HG03432 (cell line): ENCODE measurements around the gene CPNE9.

Experiments
- ATAC-seq: cut with Tn5 transposase; IDR thresholded peaks from one replicate; pipeline ENCODE4 v1.9.1; 2021; ENCODE audit warnings: mild to moderate bottlenecking, moderate library complexity; ENCODE audit not compliant: unreplicated experiment

CPNE9 gene

DNA sequence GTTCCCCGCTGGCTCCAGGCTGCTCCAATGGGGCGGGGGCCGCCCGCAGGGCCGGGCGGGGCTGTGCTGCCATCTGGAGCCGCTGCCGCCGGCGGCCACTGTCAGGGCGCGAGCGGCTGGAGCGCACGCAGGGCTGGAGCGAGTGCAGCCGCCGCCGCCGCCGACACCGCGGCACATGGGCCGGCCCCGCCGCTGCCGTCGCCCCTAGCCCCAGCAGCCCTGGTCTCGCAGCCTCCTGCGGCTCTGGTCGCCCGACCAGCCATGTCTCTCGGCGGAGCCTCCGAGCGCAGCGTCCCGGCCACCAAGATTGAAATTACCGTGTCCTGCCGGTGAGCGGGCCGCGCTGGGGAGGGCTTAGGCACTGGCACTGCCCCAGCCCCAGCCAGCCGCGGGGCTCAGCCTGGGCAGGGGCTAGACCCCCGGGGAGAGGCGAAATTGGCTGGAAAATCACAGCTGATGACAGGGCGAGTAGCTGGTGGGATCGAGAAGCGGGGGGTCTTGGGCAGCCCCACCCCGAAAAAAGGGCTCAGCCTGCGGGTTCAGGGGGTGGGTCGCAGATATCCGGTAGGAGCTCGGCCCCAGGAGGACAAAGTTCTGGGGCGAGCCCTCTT is at the start of gene CPNE9:
Gene CPNE9 (plus strand): TSS at position 98 of the 611 bp plus-strand sequence. CDS start 164 bp downstream, at position 262.
- no peak for ATAC-seq

- ATAC-seq: no peak
Measured at GRCh38 chr3:9659849-9660248, 43.8 kb upstream of the CPNE9 start.

DNA sequence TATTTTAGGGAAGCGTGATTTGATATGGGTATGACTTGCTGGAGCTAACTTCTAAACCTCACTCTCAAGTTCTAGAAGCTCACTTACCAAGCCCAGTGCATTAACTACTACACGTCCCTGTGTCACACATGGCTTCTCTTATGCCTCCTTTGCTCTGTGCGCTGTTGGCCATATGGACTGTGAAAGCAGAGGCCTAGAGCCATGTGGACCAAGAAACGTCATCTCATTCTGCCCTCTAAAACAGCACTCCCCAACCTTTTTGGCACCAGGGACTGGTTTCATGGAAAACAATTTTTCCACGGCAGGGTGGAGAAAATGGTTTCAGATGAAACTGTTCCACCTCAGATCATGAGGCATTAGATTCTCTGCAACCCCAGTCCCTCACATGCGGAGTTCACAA is 42.7 kb upstream of the CPNE9 start:
- no peak for ATAC-seq

DNA sequence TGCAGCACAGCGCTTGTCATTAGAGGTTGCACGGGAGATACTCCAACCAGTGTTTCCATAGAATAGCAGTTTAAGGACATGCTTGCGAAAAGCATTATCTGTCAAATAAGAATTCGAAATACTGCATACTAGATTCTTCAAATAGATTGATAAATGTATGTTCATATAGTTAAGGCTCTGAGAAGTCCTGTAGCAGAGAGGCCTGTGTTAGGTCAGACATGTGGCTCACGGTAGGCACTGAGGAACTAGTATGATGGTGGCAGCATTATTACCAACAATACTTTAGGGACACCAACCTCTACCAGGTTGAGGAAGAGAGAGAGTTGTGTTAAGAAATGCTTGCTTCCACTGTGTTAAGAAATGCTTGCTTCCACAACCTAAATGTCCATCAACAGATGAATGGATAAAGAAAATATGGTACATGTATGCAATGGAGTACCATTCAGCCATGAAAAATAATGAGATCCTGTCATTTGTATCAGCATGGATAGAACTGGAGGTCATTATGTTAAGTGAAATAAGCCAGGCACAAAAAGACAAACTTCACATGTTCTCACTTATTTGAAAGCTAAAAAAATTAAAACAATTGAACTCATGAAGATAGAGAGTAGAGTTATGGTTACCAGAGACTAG is 39.4 kb upstream of the CPNE9 start:
- ATAC-seq: no peak

DNA sequence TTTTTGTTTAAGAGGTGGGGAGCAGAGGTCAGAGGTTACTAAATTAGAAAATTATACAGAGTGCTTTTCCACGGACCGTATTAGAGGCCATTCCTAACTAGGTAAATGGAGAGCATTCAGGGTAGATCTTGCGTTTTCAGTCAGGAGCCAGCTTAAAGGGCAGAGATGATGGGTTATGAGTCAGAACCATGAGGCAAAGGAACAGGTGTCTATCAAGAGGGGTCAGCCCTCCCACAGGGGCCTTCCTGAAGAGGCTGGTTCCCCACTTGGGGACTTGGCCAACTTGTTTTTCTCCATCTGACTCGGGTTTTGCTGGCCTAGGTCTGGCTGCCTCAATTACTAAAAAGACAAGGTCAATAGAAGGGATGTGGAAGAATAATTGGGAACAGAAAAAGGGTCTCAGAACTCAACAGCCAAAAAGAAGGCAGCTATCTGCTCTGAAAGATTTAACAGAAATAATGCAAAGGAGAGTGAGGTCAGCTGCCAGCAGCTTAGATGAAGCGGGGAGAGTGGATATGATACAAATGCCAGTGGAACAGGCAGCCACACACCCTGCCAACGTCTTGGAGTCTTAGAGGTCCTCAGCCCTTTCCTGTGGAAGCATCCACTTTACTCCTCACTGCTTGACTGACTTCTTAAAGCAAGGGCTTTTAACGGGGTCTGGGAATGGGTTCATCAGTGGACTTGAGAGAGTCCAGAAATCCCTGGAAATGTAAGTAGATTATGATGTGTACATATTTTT is 36.8 kb upstream of the CPNE9 start:
- no peak for ATAC-seq

GRCh38 chr3:9669277-9669676 is 34.4 kb upstream of the CPNE9 start:
- no peak for ATAC-seq

DNA sequence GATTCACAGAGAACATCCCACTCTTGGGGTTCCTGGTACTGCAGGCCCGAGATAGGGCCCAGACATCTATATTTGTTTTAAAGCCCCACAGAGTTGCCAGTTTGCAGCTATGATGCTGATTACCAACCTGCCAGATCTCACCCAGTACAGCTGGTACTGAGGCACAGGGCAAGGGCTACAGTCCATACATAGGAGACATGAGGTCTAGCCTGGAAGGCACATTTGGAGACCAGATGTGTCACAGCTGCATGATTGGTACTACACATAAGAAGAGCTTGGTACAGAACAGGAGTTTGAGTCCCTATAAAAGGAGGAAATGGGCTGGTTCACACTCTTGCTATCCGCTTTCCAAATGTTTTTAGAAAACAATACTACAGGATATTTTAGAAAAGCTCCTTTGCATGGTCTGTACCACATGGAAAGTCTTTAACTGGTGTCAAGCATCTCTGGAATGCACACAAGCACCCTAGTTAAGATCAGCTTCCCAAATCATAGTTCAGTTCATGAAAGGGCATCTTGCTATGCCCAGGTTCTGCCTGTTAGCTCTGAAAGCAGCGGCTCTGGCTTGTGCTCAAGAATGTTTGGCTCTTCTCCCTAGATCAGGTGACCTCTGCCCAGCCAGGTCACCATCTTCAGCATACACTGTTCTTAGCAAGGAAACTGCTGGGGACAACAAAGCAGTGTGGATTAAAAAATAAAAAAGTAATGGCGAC is 33.8 kb upstream of the CPNE9 start:
- no peak for ATAC-seq

DNA sequence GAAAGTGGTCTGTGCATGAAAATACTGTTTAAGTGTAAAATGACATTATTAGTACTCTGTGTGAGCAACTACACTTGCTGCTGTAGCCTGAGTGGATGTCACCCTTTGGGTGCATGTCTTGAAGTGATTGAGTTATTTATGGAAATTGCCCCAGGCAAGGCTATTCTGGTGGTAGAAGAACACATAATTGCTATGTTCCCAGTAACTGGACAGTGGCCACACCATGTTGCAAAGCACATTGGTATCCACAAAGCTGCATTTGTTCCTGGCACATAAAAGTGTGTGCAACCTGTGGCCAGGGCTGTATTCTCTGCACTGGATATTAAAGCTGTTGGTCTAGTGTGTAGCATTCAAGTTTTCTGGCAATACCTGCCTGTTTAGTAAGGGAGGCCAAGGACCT is 30.6 kb upstream of the CPNE9 start:
- no peak for ATAC-seq

GRCh38 chr3:9673752-9674151 is 29.9 kb upstream of the CPNE9 start:
- ATAC-seq: no peak

DNA sequence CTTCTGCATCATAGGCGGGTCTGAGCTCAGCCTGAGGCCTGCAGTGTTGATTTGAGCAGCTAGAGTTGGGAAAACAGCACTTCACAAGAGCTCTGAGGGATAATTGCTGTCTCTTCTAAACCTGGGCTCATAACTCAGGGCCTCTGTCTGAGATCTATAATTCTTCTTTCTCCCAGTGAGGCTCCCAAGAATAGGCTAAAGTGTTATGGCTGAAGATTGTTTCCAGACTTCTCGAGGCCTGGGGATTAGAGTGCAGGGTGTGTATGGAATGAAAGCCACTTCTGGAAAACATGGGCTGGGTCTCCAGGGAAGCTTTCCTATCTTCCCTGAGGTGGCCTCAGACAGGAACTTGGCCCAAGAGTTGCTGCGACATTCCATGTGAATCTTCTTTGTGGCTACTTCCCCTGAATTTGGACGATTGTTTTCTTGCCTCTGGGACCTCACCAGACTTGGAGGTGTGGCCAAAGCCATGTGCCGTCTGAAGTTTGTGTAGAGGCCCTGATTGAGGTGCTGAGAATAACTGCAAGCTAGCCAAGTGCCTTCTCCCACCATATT is 27.8 kb upstream of the CPNE9 start:
- ATAC-seq: no peak

DNA sequence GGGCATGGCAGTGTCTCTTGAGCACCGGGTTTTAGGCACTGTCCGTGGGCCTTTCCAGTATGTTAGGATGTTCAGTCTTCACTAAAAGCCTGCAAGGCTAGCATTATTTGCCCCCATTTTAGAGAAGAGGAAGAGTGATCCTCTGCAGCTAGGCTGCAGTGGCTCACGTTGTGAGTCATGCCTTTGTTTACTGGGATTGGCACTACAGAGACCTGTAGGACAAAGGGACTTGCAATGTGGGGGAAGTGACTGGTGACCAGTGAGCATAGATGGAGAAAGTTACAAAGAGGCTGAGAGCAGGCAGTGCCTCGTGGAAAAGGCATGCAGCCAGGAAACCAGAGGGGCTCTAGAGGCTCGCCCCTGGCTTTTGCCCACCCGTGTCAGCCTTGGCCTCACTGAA is 26.8 kb upstream of the CPNE9 start:
- ATAC-seq: no peak

- ATAC-seq: no peak
Measured at GRCh38 chr3:9678493-9678892, 25.1 kb upstream of the CPNE9 start.

- ATAC-seq: no peak
Measured at GRCh38 chr3:9679476-9680080, 24.1 kb upstream of the CPNE9 start.

GRCh38 chr3:9681011-9681722 is 22.5 kb upstream of the CPNE9 start:
- no peak for ATAC-seq

GRCh38 chr3:9681723-9682081 is 21.9 kb upstream of the CPNE9 start:
- no peak for ATAC-seq

- no peak for ATAC-seq
Measured at GRCh38 chr3:9682096-9682495, 21.5 kb upstream of the CPNE9 start.

- no peak for ATAC-seq
Measured at GRCh38 chr3:9683426-9683825, 20.2 kb upstream of the CPNE9 start.

DNA sequence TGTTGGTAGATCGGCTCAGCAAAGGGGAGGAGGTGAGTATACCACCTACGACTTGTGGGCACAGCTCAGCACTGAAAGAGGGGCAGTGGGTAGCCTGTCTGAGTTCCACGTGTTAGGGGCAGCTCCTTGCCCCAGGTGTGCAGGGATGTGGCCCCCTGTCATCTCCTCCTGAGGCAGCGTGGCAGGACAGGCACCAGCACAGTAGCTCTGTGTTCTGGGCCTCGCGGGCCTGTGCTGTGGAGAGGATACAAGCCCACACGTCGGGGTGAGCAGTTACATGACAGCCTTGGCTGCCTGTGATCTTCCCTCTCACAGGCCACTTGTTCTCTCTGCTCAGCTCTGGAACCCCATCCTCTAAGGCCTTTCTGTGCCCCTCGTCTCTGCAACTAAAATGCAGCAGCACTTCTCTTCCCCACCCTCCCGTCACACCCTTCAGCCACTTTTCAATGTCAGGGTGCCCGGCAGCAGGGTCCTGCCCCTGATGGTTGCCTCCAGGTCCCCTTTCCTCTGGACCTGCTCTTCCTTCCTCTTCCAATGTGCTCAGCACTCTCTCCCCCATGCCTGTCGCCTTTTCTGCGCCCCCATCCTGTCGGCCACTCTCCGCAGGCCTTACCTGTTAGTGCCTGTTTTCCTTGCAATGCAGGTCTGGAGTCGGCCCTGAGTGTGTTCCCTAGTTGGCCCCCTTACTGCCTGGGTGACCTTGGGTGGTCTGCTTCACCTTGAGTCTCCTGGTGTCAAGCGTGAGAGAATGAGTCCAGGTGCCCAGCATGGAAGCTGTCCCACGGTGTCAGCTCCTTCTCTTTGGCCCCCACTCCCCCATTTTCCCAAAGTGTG is 18.2 kb upstream of the CPNE9 start:
- ATAC-seq: no peak

GRCh38 chr3:9686050-9686550 is 17.5 kb upstream of the CPNE9 start:
- no peak for ATAC-seq
